HG03159 (cell line): ENCODE data around the gene ECHDC3.

Source experiments
- ATAC-seq: cut with Tn5 transposase; IDR thresholded peaks from one replicate; pipeline ENCODE4 v1.9.1; 2021; ENCODE audit warnings: mild to moderate bottlenecking, moderate library complexity; ENCODE audit not compliant: unreplicated experiment

ECHDC3 gene

DNA sequence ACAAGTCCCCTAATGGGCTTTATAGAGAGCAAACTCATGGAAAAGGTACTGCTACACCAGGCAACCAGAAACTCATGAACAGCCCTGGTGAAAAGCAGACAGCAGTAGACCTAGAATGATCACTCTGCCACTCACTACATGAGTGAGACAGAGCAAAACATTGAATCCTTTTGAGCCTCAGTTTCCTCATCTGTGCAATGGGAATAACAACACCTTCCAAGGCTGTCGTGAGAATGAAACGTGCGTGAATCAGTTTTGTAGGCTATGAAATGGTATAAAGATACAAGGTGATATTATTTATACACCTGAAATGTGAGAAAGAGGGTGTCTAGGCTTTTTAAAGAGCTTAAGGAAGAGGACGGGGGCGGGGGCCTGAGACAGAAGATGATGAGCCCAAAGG is 66.6 kb downstream of the ECHDC3 start:
- no peak for ATAC-seq

DNA sequence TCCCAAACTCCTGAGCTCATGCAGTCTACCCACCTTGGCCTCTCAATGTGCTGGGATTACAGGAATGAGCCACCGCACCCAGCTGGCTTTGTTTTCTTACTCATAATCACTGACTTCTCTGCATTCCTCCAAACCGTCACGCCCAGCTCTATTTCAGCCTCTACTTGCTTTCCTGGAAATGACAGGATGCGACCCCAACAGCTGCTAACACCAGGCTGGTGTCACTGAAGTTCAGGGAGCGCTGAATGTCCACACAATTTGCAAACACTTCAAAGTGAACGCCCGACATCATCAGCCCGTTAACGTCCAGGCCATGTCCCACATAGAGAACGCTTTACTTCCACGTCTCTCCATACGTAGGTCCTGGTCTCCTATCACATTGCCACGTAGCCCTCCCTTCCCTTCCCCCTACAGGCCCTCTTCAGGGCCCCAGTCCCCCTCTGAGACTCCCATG is 68.2 kb downstream of the ECHDC3 start:
- ATAC-seq: no peak

GRCh38 chr10:11810973-11811372 is 68.8 kb downstream of the ECHDC3 start:
- ATAC-seq: no peak

DNA sequence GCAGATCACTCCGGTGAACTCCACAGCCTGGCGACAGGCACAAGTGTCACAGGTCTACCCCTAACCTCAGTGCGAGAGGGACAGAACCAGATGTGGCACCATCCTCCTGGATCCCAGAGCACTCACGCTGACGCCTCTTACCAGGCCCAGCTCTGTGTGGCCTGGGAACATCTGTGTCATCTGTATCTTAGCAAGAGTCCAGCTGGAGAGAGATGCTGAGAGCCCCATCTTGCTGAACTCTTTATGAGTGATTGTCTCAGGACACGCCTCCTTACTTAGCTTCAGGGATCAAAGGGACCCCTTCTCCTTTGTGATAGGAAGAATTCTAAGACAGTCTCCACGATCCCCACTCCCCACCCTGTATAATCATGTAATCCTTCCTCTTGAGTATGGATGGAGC is 71.0 kb downstream of the ECHDC3 start:
- ATAC-seq: no peak
